GM12878 (cell line): ENCODE results near the gene CALHM4. TPM values are rescaled to one million over a fixed set of nuclear protein-coding genes. Genes with fewer than 3 reads are reported as not detected.

Experiments used
- ATAC-seq: fragments of 200-7000 bp; cut with Tn5 transposase; 3 replicates; pipeline ENCODE4 v1.9.1; 2020; ENCODE audit warnings: mild to moderate bottlenecking, moderate library complexity
- BruUV-seq: library from RNA; stranded (reverse); fragments of 400-500 nt; replicated peaks from 2 replicates; lab custom pipeline; 2021; lab: Mats Ljungman, UMichigan
- CTCF ChIA-PET: fragments of 300-600 bp; sonication (Branson Sonifier 250); formaldehyde crosslinking; extraction: SDS; loops from one replicate; lab custom pipeline; 2021; ENCODE audit warnings: inconsistent platforms; lab: Yijun Ruan, JAX
- POLR2A ChIA-PET: fragments of 350-600 bp; formaldehyde crosslinking; extraction: SDS; loops from one replicate; lab custom pipeline; 2021; ENCODE audit warnings: inconsistent platforms; lab: Charles Lee
- RAD21 ChIA-PET: fragments of 300-600 bp; sonication (Branson Sonifier 250); formaldehyde crosslinking; loops from one replicate; lab custom pipeline; 2023; ENCODE audit warnings: antibody characterized with exemption; ENCODE audit not compliant: unreplicated experiment; lab: Charles Lee
- SMC1A ChIA-PET: fragments of 300-600 bp; sonication (Branson Sonifier 250); formaldehyde crosslinking; loops from one replicate; lab custom pipeline; 2023; ENCODE audit not compliant: unreplicated experiment, uncharacterized antibody; lab: Charles Lee
- DNase-seq: peaks from one replicate; pipeline ENCODE4 v3.0.0-alpha.2; 2011; ENCODE audit warnings: low read depth, low spot score
- FAIRE-seq: peaks from 3 replicates; lab custom pipeline; 2011; peaks lifted over from hg19 to GRCh38; lab: Jason Lieb, UNC
- H2AFZ ChIP-seq: 2 replicates; pipeline ENCODE4 v1.6.0; 2011; ENCODE audit warnings: low read depth, low read length, control low read depth; ENCODE audit not compliant: control insufficient read depth
- H3K27ac ChIP-seq: 2 replicates; pipeline ENCODE4 v1.5.1; 2011; ENCODE audit warnings: control low read depth; ENCODE audit not compliant: control insufficient read depth, insufficient read depth
- H3K27me3 ChIP-seq, 2 experiments: replicated peaks in 1 of 2; 2 replicates each; pipeline versions ENCODE4 v1.6.0 to v1.6.1; 2011; ENCODE audit warnings: low read length in 1 of 2; ENCODE audit not compliant: control insufficient read depth in 2 of 2, insufficient read depth in 2 of 2
- H3K36me3 ChIP-seq, 2 experiments: 2 replicates each; pipeline ENCODE4 v1.5.1; 2011; ENCODE audit warnings: low read length in 1 of 2; ENCODE audit not compliant: control insufficient read depth in 2 of 2, insufficient read depth in 2 of 2
- H3K4me1 ChIP-seq: 2 replicates; pipeline ENCODE4 v1.6.1; 2011; ENCODE audit warnings: mild to moderate bottlenecking, low read length, moderate library complexity, mixed read lengths; ENCODE audit not compliant: control insufficient read depth, insufficient read depth
- H3K4me2 ChIP-seq: 2 replicates; pipeline ENCODE4 v1.6.0; 2011; ENCODE audit warnings: control low read depth; ENCODE audit not compliant: control insufficient read depth, insufficient read depth
- H3K4me3 ChIP-seq: fragments of 200-600 bp; sonication (generic); 2 replicates; pipeline ENCODE4 v1.5.1; 2016
- H3K79me2 ChIP-seq: 2 replicates; pipeline ENCODE4 v1.6.0; 2011; ENCODE audit warnings: low read length; ENCODE audit not compliant: control insufficient read depth, insufficient read depth
- H3K9ac ChIP-seq: 2 replicates; pipeline ENCODE4 v1.8.0; 2011; ENCODE audit warnings: low read length, control low read depth, mixed read lengths; ENCODE audit not compliant: control insufficient read depth, insufficient read depth
- H3K9me3 ChIP-seq: replicated peaks from 3 replicates; pipeline ENCODE4 v1.5.1; 2011; ENCODE audit warnings: mild to moderate bottlenecking, low read length; ENCODE audit not compliant: control insufficient read depth, insufficient read depth
- H4K20me1 ChIP-seq: 2 replicates; pipeline ENCODE4 v1.6.0; 2011; ENCODE audit not compliant: control insufficient read depth, insufficient read depth
- BHLHE40 ChIP-seq, 2 experiments: fragments of 450-650 bp in 1 of 2; IDR thresholded peaks; 2 replicates each; pipeline ENCODE4 v1.6.1; 2011 to 2017; ENCODE audit warnings: low read depth in 2 of 2, borderline replicate concordance in 1 of 2, improper control_type of control experiment in 1 of 2, low read length in 1 of 2, mild to moderate bottlenecking in 1 of 2
- CREM ChIP-seq: IDR thresholded peaks from 2 replicates; pipeline ENCODE4 v1.6.1; 2014; ENCODE audit warnings: antibody characterized with exemption, low read depth
- CTCF ChIP-seq, 3 experiments: IDR thresholded peaks in 2 of 3; conservative IDR thresholded peaks in 1 of 3; 2 replicates each; pipeline ENCODE4 v1.5.1; 2011; ENCODE audit warnings: low read depth in 3 of 3, low read length in 3 of 3, mild to moderate bottlenecking in 3 of 3, control low read depth in 2 of 3, moderate library complexity in 2 of 3, inconsistent platforms in 1 of 3, mixed read lengths in 1 of 3; ENCODE audit not compliant: control insufficient read depth in 2 of 3, insufficient read depth in 1 of 3; ENCODE audit errors: extremely low read depth in 1 of 3
- E4F1 ChIP-seq: fragments of 450-650 bp; IDR thresholded peaks from 2 replicates; pipeline ENCODE4 v1.6.1; 2018; ENCODE audit warnings: borderline replicate concordance, mild to moderate bottlenecking; ENCODE audit not compliant: partially characterized antibody
- ESRRA ChIP-seq: IDR thresholded peaks from 2 replicates; pipeline ENCODE4 v1.6.1; 2012; ENCODE audit warnings: mild to moderate bottlenecking, low read length, improper control_type of control experiment
- IRF4 ChIP-seq: IDR thresholded peaks from 2 replicates; pipeline ENCODE4 v1.6.1; 2011; ENCODE audit warnings: low read depth, low read length
- KLF5 ChIP-seq: fragments of 450-650 bp; IDR thresholded peaks from 2 replicates; pipeline ENCODE4 v1.6.1; 2014; ENCODE audit warnings: mild to moderate bottlenecking; ENCODE audit not compliant: partially characterized antibody
- PKNOX1 ChIP-seq: fragments of 450-650 bp; IDR thresholded peaks from 2 replicates; pipeline ENCODE4 v1.6.1; 2016; ENCODE audit warnings: mild to moderate bottlenecking
- POLR2AphosphoS5 ChIP-seq: IDR thresholded peaks from 2 replicates; pipeline ENCODE4 v1.6.1; 2011; ENCODE audit warnings: mild to moderate bottlenecking, low read length, inconsistent platforms
- SKIL ChIP-seq: fragments of 450-650 bp; IDR thresholded peaks from 2 replicates; pipeline ENCODE4 v1.6.1; 2017; ENCODE audit warnings: mild to moderate bottlenecking, low read depth, inconsistent platforms; ENCODE audit not compliant: poor library complexity, severe bottlenecking
- SPI1 ChIP-seq: IDR thresholded peaks from 2 replicates; pipeline ENCODE4 v1.6.1; 2011; ENCODE audit warnings: low read depth, mild to moderate bottlenecking, low read length, moderate library complexity, borderline replicate concordance; ENCODE audit not compliant: insufficient read depth
- STAT3 ChIP-seq: IDR thresholded peaks from 2 replicates; pipeline ENCODE4 v1.6.1; 2011; ENCODE audit warnings: low read depth, low read length, improper control_type of control experiment
- ZBTB33 ChIP-seq: fragments of 450-650 bp; IDR thresholded peaks from 2 replicates; pipeline ENCODE4 v1.6.1; 2017; ENCODE audit warnings: mild to moderate bottlenecking
- WGBS: methylation state at CpG from one replicate; pipeline ENCODE4 v1.1.6; 2016; ENCODE audit warnings: low lambda C conversion rate; ENCODE audit not compliant: insufficient replicate concordance, insufficient coverage; ENCODE audit errors: missing lambda C conversion rate; 5-methylcytosine and 5-hydroxymethylcytosine counted together
- in situ Hi-C: fragments of 300-500 bp; cut with MboI; formaldehyde crosslinking; loops from 9 replicates; pipeline ENCODE4 v1.14.3; 2018; ENCODE audit warnings: mixed read lengths
- intact Hi-C: fragments of 100-400 bp; cut with micrococcal nuclease; formaldehyde crosslinking; loops from one replicate; pipeline ENCODE4 v1.14.2; 2022; ENCODE audit not compliant: unreplicated experiment
- polyA plus RNA-seq, 11 experiments: library from polyadenylated mRNA; depleted of rRNA in 4 of 11; unstranded in 6 of 11; stranded (reverse) in 5 of 11; fragments of >200 nt; fragmentation: Nextera tagmentation in 4 of 11; fragmentation: Illumina TruSeq in 1 of 11; extraction: Ambion mirVana in 4 of 11; extraction: Trizol in 1 of 11; gene quantifications; 1 replicate in 1 of 11; 2 replicates in 10 of 11; pipeline versions ENCODE4 v1.2.1 to v1.2.3, GENCODE V29; 2011 to 2016; ENCODE audit warnings: inconsistent platforms in 2 of 11, missing spikeins in 2 of 11, low read depth in 1 of 11
- total RNA-seq, 4 experiments: library from RNA; depleted of rRNA in 3 of 4; stranded (reverse); fragments of >200 nt in 3 of 4; fragmentation: Illumina TruSeq in 1 of 4; extraction: Trizol in 1 of 4; gene quantifications; 2 replicates each; pipeline versions ENCODE4 v1.2.1 to v1.2.3, GENCODE V29; 2013 to 2021

Gene CALHM4
- total and polyA plus RNA-seq, 10 of the 15 experiments (the other 5 are each of a cell fraction or from before 2014, with no cell fraction given): not detected

- BruUV-seq: no TSS peak
- Histone ChIP-seq H4K20me1 (no peaks in the 10 kb centered on the region), H3K27ac (no peak overlapping the region), H3K4me3 (no peak overlapping the region), H3K9ac (no peak overlapping the region), H3K4me2 (no peak overlapping the region), H2AFZ (no peak overlapping the region), H3K4me1 (peaks cover 9% of the 10 kb centered on the region), H3K9me3 (no peaks in the 10 kb centered on the region), H3K36me3 (no peaks in the 10 kb centered on the region), H3K27me3 (no peaks in the 10 kb centered on the region; a peak in 1 of 4 replicates), H3K79me2 (no peaks in the 10 kb centered on the region)
- SMC1A ChIA-PET: interaction anchor here (1.1 to 2.0 kb wide), 4 partner anchors 10 to 29 kb away, joined by 3 to 13 read pairs (median 4); no protein-coding TSS in a partner anchor
- in situ Hi-C loops: no loop called here
- intact Hi-C loops: no loop called here
- DNase-seq: no peak
- POLR2A ChIA-PET: no interaction called here
- CTCF ChIA-PET: interaction anchor here (1.0 to 5.2 kb wide), 7 partner anchors 19 to 226 kb away, joined by 3 to 34 read pairs (median 4); no protein-coding TSS in a partner anchor
- no peak for ATAC-seq
- RAD21 ChIA-PET: interaction anchor here (1.0 to 1.3 kb wide), 3 partner anchors 51 to 225 kb away, joined by 3 to 4 read pairs (median 3); no protein-coding TSS in a partner anchor
- FAIRE-seq: no peak
- WGBS: 52% methylated on average over 2 of the region's 2 CpGs
- no peak for TF ChIP-seq CREM
- no peak for TF ChIP-seq BHLHE40 (IDR thresholded peaks at IDR 0.05; ENCODE audit: borderline replicate concordance in 1 of 2, low read depth in 2 of 2, low read length in 1 of 2)
- TF ChIP-seq POLR2AphosphoS5: no peak
- no peak for TF ChIP-seq ESRRA
- TF ChIP-seq STAT3: no peak
- TF ChIP-seq E4F1: no peak
- no peak for TF ChIP-seq IRF4
- TF ChIP-seq ZBTB33: no peak
- TF ChIP-seq CTCF (IDR thresholded peaks at IDR 0.05 in 2 of 3, conservative IDR thresholded peaks at IDR 0.05 in 1 of 3; ENCODE audit: control insufficient read depth in 2 of 3, extremely low read depth in 1 of 3, insufficient read depth in 1 of 3, low read depth in 3 of 3, low read length in 3 of 3): no peak
- TF ChIP-seq PKNOX1: no peak
- TF ChIP-seq KLF5: no peak
- TF ChIP-seq SPI1: no peak
- no peak for TF ChIP-seq SKIL
Observed at GRCh38 chr6:116513224-116513875, 40.2 kb upstream of the CALHM4 start.
